ENCODE data around the gene PPARG.
"Not testable (repeated sequence)": the region's sequence is repeated elsewhere in the genome, so short reads cannot be mapped to it uniquely, and the experiment has no call there.

PPARG gene

DNA sequence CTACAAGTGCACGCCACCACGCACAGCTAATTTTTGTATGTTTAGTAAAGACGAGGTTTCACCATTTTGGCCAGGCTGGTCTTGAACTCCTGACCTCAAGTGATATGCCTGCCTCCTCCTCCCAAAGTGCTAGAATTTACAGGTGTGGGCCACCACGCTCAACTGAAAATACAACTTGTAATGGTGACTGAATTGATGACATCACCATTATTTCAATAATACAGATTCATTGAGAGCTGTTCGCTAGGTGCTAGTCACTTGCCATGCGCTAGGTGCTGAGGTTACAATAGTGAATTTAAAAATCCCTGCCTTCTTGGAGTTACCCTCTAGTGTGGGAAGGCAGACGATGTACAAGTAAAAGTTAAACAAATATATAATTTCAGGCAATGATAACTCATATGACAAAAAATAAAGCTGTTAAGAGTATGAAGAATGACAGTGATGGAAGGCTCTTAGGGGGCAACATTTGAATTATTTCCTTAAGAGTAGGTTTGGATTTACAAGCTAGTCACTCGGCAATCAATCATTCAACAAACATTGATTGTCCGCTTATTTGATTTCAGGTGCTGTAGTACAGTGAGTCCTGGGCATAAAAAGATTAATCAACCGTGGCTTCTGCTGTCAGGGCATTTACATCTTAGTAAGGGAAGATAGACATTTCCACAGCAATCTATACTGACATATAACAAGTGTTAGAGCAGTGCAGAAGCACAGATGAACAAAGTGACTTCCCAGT lies 9.1 kb upstream of the PPARG start:
- no peak for DNase-seq (ENCODE audit: low read depth)

DNA sequence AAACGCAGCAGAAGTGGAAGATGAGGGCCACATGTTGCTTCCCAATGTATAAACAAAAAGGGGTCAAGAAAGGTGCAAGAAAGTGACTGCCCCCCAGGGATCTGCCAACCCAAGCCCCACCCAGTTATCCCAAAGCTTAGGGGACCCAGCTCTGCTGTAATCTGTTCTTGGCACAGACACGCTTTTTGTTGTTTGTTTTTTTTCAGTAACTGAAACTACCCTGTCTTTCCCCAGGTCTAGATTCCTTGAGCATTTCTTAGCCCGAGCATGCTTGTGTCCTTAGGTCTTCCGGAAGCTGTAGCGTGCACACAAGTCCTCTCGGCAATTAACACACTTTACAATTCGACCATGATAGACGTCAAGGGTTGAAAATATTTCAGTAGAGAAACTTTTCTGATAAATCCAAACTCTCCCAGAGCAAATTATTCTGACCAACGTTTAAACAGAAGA lies 8.5 kb upstream of the PPARG start:
- no peak for DNase-seq (ENCODE audit: low read depth)

GRCh38 chr3:12284591-12284990 lies 4.3 kb upstream of the PPARG start:
- no peak for DNase-seq (ENCODE audit: low read depth)

DNA sequence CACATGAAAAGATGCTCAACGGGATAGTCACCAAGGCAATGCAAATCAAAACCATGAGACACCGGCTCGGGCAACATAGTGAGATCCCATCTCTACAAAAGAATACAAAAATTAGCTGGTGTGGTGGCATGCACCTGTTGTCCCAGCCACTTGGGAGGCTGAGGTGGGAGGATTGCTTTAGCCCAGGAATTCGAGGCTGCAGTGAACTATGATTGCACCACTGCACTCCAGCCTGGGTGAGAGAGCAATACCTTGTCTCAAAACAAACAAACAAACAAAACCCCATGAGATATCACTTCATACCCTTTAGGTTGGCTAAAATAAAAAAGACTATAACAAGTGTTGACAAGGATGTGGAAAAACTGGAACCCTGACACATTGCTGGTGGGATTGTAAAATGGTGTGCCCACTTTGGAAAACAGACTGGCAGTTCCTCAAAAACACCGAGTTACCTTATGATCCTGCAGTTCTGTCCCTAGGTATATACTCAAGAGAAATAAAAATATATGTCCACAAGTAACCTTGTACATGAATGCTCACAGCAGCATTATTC lies 3.8 kb upstream of the PPARG start:
- DNase-seq (ENCODE audit: low read depth), result no peak

DNA sequence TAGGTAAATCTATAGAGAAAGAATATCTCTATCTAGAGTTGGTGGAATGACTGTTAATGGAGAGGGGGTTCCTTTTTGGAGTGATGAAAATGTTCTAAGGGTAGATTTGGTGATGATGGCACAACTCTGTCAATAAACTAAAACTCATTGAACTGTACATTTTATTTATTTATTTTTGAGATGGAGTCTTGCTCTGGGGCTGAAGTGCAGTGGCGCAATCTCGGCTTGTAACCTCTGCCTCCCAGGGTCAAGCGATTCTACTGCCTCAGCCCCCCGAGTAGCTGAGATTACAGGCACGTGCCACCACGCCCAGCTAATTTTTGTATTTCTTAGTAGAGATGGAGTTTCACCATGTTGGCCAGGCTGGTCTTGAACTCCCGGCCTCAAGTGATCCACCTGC lies 3.1 kb upstream of the PPARG start:
- not testable (repeated sequence) for DNase-seq (ENCODE audit: low read depth)

- DNase-seq (ENCODE audit: low read depth), result no peak
Observed at GRCh38 chr3:12286504-12286903, 2.4 kb upstream of the PPARG start.

- DNase-seq (ENCODE audit: low read depth), result peak; percentile 25
Observed at GRCh38 chr3:12286927-12287726, 1.7 kb upstream of the PPARG start.

DNA sequence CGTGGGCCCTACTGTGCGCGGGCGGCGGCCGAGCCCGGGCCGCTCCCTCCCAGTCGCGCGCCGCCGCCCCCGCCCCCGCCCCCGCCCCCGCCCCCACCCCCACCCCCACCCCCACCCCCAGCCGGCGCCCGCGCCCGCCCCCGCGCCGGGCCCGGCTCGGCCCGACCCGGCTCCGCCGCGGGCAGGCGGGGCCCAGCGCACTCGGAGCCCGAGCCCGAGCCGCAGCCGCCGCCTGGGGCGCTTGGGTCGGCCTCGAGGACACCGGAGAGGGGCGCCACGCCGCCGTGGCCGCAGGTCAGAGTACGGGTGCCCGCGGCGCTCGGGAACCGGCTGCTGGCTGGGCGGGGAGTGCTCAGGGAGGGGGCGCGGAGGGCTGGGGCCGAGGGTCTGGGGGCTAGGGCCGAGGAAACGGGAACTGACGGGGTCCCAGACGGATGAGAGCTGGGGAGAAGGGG lies 1.1 kb upstream of the PPARG start:
- DNase-seq (ENCODE audit: low read depth), result peak; percentile 53

- no peak for DNase-seq (ENCODE audit: low read depth)
Observed at GRCh38 chr3:12289524-12289923, 654 bp downstream of the PPARG start.

DNA sequence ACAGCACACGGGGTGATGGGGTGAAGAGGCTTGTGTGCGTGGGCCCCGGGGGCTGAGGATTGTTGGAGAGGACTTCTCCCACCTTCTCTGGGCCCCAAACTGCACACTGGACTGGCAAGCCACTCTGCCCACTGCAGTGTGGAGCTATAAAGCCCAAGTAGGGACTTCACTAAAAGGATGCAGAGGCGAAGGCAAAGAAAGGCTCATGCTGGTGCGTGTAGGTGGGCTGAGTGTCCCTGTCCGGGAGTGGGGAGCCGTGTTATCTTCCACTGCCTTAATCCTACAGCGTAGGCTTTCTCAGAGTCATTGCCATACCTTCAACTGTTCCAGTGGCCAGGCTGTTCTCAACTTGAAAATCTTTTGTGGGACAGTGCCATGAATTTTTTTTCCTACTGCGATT lies 3.9 kb downstream of the PPARG start:
- DNase-seq (ENCODE audit: low read depth), result no peak

- DNase-seq (ENCODE audit: low read depth), result peak; percentile 89
Observed at GRCh38 chr3:12294885-12295580, 6.2 kb downstream of the PPARG start.

DNA sequence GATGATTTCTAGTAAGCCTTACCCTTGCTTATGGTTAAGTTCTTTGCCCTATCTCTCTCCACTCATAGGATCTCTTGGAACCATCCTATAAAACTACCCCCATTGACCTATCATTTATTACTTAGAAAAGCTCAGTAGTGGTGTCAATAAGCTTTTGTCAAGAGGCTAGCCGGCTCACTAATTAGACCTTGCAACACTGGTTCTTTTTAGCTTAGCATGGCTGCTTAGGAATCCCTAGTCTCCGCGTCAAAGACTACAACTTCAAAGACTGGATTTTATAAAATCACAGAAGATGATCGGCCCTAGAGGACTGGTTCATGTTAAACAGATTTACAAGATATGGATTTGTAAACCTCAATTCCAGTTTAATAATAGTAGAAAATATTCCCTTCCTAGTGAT lies 7.6 kb downstream of the PPARG start:
- no peak for DNase-seq (ENCODE audit: low read depth)

DNA sequence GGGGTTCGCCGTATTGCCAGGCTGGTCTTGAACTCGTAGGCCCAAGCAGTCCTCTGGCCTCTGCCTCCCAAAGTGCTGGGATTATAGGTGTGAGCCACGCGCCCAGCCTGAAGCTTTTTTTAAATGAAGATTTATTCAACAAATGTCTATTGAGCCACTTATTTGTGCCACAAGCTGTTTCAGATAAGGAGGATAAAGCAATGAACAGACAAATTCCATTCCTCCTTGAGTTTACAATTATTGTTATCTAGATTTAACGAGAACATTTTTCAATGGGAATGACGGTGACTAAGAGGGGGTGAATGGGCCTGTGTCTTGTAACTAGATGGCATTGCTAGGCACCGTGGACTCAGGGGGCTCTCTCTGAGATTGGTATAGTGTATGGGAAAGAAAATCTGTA lies 10.2 kb downstream of the PPARG start:
- no peak for DNase-seq (ENCODE audit: low read depth)

- peak; percentile 15 for DNase-seq (ENCODE audit: low read depth)
Observed at GRCh38 chr3:12300137-12300536, 11.3 kb downstream of the PPARG start.

DNA sequence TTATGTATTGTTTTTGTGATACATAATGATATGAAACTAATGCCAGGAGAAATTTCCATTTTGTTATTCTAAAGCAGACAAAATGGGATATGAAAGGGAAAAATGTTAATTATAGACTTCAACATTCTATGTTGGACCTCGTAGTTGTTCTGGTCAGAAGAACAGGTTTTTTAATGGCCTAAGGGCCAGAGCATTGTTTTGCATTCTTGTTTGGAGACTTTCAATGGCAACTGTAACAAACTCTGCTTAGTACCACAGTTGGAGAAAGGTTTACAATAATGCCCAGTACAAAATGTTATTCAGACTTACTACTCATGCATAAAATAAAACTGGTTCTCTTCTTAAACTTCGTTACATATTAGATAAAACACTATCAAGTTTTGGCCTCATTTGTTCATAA lies 12.2 kb downstream of the PPARG start:
- DNase-seq (ENCODE audit: low read depth), result no peak

GRCh38 chr3:12301513-12301912 lies 12.6 kb downstream of the PPARG start:
- no peak for DNase-seq (ENCODE audit: low read depth)

DNA sequence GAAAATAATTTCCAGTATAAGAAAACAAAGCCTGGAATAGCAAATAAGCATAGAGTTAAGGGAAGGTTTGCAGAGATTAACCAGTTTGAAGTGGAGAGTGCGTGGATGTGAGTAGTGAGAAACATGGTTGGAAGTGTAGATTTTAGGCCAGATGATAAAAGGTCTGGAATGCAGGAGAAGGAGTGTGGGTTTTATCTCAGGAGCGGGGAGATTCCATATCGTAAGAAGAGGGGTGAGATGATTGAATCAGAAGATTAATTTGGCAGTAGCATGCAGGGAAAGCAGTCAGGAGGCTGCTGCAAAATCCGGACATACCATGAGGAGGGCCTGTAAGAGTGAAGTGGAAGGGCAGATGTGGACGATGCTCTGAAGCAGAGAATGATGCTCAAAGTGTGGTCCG lies 13.7 kb downstream of the PPARG start:
- no peak for DNase-seq (ENCODE audit: low read depth)

GRCh38 chr3:12303534-12303933 lies 14.7 kb downstream of the PPARG start:
- DNase-seq (ENCODE audit: low read depth), result peak; percentile 95

- DNase-seq (ENCODE audit: low read depth), result no peak
Observed at GRCh38 chr3:12303993-12304392, 15.1 kb downstream of the PPARG start.

- peak; percentile 50 for DNase-seq (ENCODE audit: low read depth)
Observed at GRCh38 chr3:12307136-12307535, 18.3 kb downstream of the PPARG start.

DNA sequence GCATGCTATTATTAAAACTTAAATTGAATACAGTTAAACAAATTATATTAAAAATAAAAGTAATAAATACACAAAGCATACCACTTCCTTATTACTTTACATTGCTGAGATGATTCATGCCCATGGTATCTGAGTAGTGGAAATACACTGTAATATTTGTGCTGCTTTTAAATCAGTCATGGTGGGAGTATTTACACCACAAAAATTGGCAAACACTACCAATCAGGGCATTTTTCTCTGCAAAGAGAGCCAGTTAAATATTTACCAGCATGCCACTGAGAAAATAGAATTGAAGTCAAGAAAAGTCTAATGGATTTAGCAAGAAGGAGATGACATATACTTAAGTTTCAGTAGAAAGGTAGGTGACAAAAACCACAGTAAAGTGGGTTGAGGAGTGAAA lies 19.6 kb downstream of the PPARG start:
- DNase-seq (ENCODE audit: low read depth), result peak; percentile 93

DNA sequence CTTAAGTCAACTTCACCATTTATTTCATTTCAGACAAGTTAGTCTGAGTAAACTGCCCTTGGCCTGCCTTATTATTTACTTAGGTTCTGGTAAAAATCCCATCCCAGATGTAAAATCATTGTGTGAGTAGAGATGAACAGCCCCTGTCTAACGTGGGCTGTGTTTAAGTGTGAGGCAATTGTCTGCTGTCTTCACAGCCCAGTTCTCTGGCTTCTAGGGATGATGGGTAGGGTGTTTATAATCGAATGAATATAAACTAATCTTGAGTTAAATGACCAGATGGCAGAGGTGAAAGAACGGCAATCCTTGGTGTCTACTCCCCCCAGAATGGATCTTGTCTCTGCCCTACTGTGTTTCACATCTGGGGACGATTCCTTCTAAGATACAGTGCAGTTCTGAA lies 20.8 kb downstream of the PPARG start:
- DNase-seq (ENCODE audit: low read depth), result no peak

Measured in ELR (cell line).